GM23248 (cell line): ENCODE results near the gene TRIM59. TPM values are rescaled to one million over a fixed set of nuclear protein-coding genes. Genes with fewer than 3 reads are reported as not detected.

ENCODE experiments used
- DNase-seq: peaks from one replicate; pipeline ENCODE4 v3.0.0-alpha.2; 2015
- H2AFZ ChIP-seq: fragments of 200-600 bp; sonication (generic); 2 replicates; pipeline ENCODE4 v1.6.1; 2016; ENCODE audit warnings: antibody characterized with exemption
- H3F3A ChIP-seq: fragments of 200-600 bp; sonication (generic); 2 replicates; pipeline ENCODE4 v1.6.1; 2016; ENCODE audit warnings: mild to moderate bottlenecking, antibody characterized with exemption, mixed run types; ENCODE audit not compliant: insufficient read depth
- H3K27ac ChIP-seq: fragments of 200-600 bp; sonication (generic); 2 replicates; pipeline ENCODE4 v1.5.1; 2016; ENCODE audit warnings: mild to moderate bottlenecking
- H3K27me3 ChIP-seq: fragments of 200-600 bp; sonication (generic); replicated peaks from 2 replicates; pipeline ENCODE4 v1.6.1; 2016; ENCODE audit warnings: mild to moderate bottlenecking; ENCODE audit not compliant: insufficient read depth
- H3K36me3 ChIP-seq: fragments of 200-600 bp; sonication (generic); 2 replicates; pipeline ENCODE4 v1.6.1; 2016; ENCODE audit warnings: low read depth, mild to moderate bottlenecking
- H3K4me1 ChIP-seq: fragments of 200-600 bp; sonication (generic); 2 replicates; pipeline ENCODE4 v1.6.1; 2016; ENCODE audit warnings: mild to moderate bottlenecking; ENCODE audit not compliant: insufficient read depth
- H3K4me2 ChIP-seq: fragments of 200-600 bp; sonication (generic); one replicate; pipeline ENCODE4 v1.6.1; 2016; ENCODE audit warnings: mild to moderate bottlenecking; ENCODE audit not compliant: unreplicated experiment
- H3K4me3 ChIP-seq: fragments of 200-600 bp; sonication (generic); 2 replicates; pipeline ENCODE4 v1.5.1; 2016; ENCODE audit warnings: mild to moderate bottlenecking
- H3K79me2 ChIP-seq: fragments of 200-600 bp; sonication (generic); 2 replicates; pipeline ENCODE4 v1.6.1; 2016; ENCODE audit warnings: mild to moderate bottlenecking; ENCODE audit not compliant: insufficient read depth
- H3K9ac ChIP-seq: fragments of 200-600 bp; sonication (generic); 2 replicates; pipeline ENCODE4 v1.6.1; 2016; ENCODE audit warnings: mild to moderate bottlenecking
- H3K9me2 ChIP-seq: fragments of 200-600 bp; sonication (generic); 2 replicates; pipeline ENCODE4 v1.6.1; 2016; ENCODE audit warnings: mixed run types, mild to moderate bottlenecking, moderate library complexity; ENCODE audit not compliant: insufficient read depth
- H3K9me3 ChIP-seq: fragments of 200-600 bp; sonication (generic); one replicate; pipeline ENCODE4 v1.6.1; 2017; ENCODE audit warnings: low read depth
- H4K20me1 ChIP-seq: fragments of 200-600 bp; sonication (generic); 2 replicates; pipeline ENCODE4 v1.6.0; 2016; ENCODE audit not compliant: insufficient read depth
- EZH2 ChIP-seq: fragments of 200-600 bp; sonication (generic); IDR thresholded peaks from 2 replicates; pipeline ENCODE4 v1.6.1; 2018; ENCODE audit warnings: antibody characterized with exemption, mild to moderate bottlenecking; ENCODE audit not compliant: insufficient read depth, poor library complexity, severe bottlenecking
- EZH2phosphoT487 ChIP-seq: fragments of 200-600 bp; sonication (generic); IDR thresholded peaks from 2 replicates; pipeline ENCODE4 v1.6.1; 2018; ENCODE audit warnings: antibody characterized with exemption, moderate library complexity, mild to moderate bottlenecking, low read depth; ENCODE audit not compliant: insufficient read depth
- WGBS, 2 experiments: methylation state at CpG; one replicate each; pipeline ENCODE4 v1.1.6; 2015 to 2017; ENCODE audit warnings: low lambda C conversion rate in 2 of 2, low coverage in 1 of 2; ENCODE audit errors: missing lambda C conversion rate in 2 of 2; 5-methylcytosine and 5-hydroxymethylcytosine counted together
- in situ Hi-C: fragments of 300-500 bp; cut with MboI; formaldehyde crosslinking; loops from 2 replicates; pipeline ENCODE4 v1.15.0; 2020
- polyA plus RNA-seq: library from polyadenylated mRNA; unstranded; fragments of >200 nt; fragmentation: Nextera tagmentation; extraction: Ambion mirVana; gene quantifications from 2 replicates; pipeline ENCODE4 v1.2.1, GENCODE V29; 2016
- total RNA-seq: library from RNA; depleted of rRNA; stranded (reverse); fragments of >200 nt; shearing (Covaris generic); gene quantifications from 2 replicates; pipeline ENCODE4 v1.2.3, GENCODE V29; 2014

TRIM59 gene
- total and polyA plus RNA-seq, 2 experiments from 2014 or later: 14.8 to 23.9 TPM

GRCh38 chr3:160470181-160470580 is 20.6 kb upstream of the TRIM59 start:
- H3K27ac ChIP-seq: no peak overlapping the region
- H3K79me2 ChIP-seq: no peaks in the 10 kb centered on the region
- H3K9ac ChIP-seq: no peak overlapping the region
- peaks cover 29% of the 10 kb centered on the region for H3K4me1 ChIP-seq
- no peaks in the 10 kb centered on the region for H3K9me3 ChIP-seq
- H3F3A ChIP-seq: peaks cover 31% of the 10 kb centered on the region
- no peaks in the 10 kb centered on the region for H3K9me2 ChIP-seq
- no peaks in the 10 kb centered on the region for H4K20me1 ChIP-seq
- in situ Hi-C loops: no loop called here
- TF ChIP-seq EZH2phosphoT487 (no peak), EZH2 (no peak)
- 55 to 59% methylated on average over 5 of the region's 5 CpGs for WGBS, 2 experiments
- DNase-seq: no peak
- H3K4me3 ChIP-seq: no peak overlapping the region
- H2AFZ ChIP-seq: no peak overlapping the region
- no peaks in the 10 kb centered on the region for H3K36me3 ChIP-seq
- no peaks in the 10 kb centered on the region for H3K27me3 ChIP-seq
- no peak overlapping the region for H3K4me2 ChIP-seq

- H3K4me3 ChIP-seq: no peak overlapping the region
- H3K4me1 ChIP-seq: no peaks in the 10 kb centered on the region
- no peak overlapping the region for H3K4me2 ChIP-seq
- H2AFZ ChIP-seq: no peak overlapping the region
- H3K9ac ChIP-seq: no peak overlapping the region
- 65 to 74% methylated on average over 1 of the region's 1 CpG for WGBS, 2 experiments
- in situ Hi-C loops: no loop called here
- no peaks in the 10 kb centered on the region for H4K20me1 ChIP-seq
- DNase-seq: no peak
- H3K9me2 ChIP-seq: no peaks in the 10 kb centered on the region
- H3F3A ChIP-seq: no peaks in the 10 kb centered on the region
- H3K79me2 ChIP-seq: no peaks in the 10 kb centered on the region
- TF ChIP-seq EZH2phosphoT487: no peak
- TF ChIP-seq EZH2: no peak
- no peaks in the 10 kb centered on the region for H3K36me3 ChIP-seq
- no peaks in the 10 kb centered on the region for H3K27me3 ChIP-seq
- no peak overlapping the region for H3K27ac ChIP-seq
- no peaks in the 10 kb centered on the region for H3K9me3 ChIP-seq
Observed at GRCh38 chr3:160464971-160465370, 15.4 kb upstream of the TRIM59 start.

GRCh38 chr3:160464321-160464720 is 14.7 kb upstream of the TRIM59 start:
- Histone ChIP-seq H3K79me2 (no peaks in the 10 kb centered on the region), H3K9ac (no peak overlapping the region), H3K27me3 (no peaks in the 10 kb centered on the region), H3K9me2 (no peaks in the 10 kb centered on the region), H3K36me3 (no peaks in the 10 kb centered on the region), H3K27ac (no peak overlapping the region), H3K4me3 (no peak overlapping the region), H2AFZ (no peak overlapping the region), H3F3A (no peaks in the 10 kb centered on the region), H4K20me1 (no peaks in the 10 kb centered on the region), H3K4me1 (no peaks in the 10 kb centered on the region), H3K4me2 (no peak overlapping the region), H3K9me3 (no peaks in the 10 kb centered on the region)
- 84 to 89% methylated on average over 2 of the region's 2 CpGs for WGBS, 2 experiments
- TF ChIP-seq EZH2phosphoT487 (no peak), EZH2 (no peak)
- in situ Hi-C loops: no loop called here
- DNase-seq: no peak

- no peak overlapping the region for H3K4me3 ChIP-seq
- H3K9ac ChIP-seq: no peak overlapping the region
- no peaks in the 10 kb centered on the region for H3K27me3 ChIP-seq
- no peak overlapping the region for H2AFZ ChIP-seq
- no peak overlapping the region for H3K27ac ChIP-seq
- H4K20me1 ChIP-seq: no peaks in the 10 kb centered on the region
- H3K9me2 ChIP-seq: no peaks in the 10 kb centered on the region
- WGBS, 2 experiments: 59 to 73% methylated on average over 3 of the region's 3 CpGs
- no peaks in the 10 kb centered on the region for H3K4me1 ChIP-seq
- in situ Hi-C loops: no loop called here
- H3K4me2 ChIP-seq: no peak overlapping the region
- H3F3A ChIP-seq: no peaks in the 10 kb centered on the region; the same call in 1 of the 2 replicates
- H3K79me2 ChIP-seq: no peaks in the 10 kb centered on the region
- TF ChIP-seq EZH2phosphoT487 (no peak), EZH2 (no peak)
- H3K9me3 ChIP-seq: no peaks in the 10 kb centered on the region
- no peaks in the 10 kb centered on the region for H3K36me3 ChIP-seq
- no peak for DNase-seq
Observed at GRCh38 chr3:160460033-160460432, 10.4 kb upstream of the TRIM59 start.

- no peak overlapping the region for H3K27ac ChIP-seq
- no peaks in the 10 kb centered on the region for H4K20me1 ChIP-seq
- H2AFZ ChIP-seq: no peak overlapping the region
- TF ChIP-seq EZH2phosphoT487 (no peak), EZH2 (no peak)
- no peaks in the 10 kb centered on the region for H3K27me3 ChIP-seq
- no peak overlapping the region for H3K9ac ChIP-seq
- WGBS, 2 experiments: 82 to 87% methylated on average over 9 of the region's 9 CpGs
- H3K4me3 ChIP-seq: no peak overlapping the region
- no peak for DNase-seq
- H3K36me3 ChIP-seq: no peaks in the 10 kb centered on the region
- H3K9me2 ChIP-seq: no peaks in the 10 kb centered on the region
- no peak overlapping the region for H3K4me2 ChIP-seq
- H3F3A ChIP-seq: no peaks in the 10 kb centered on the region; the same call in 1 of the 2 replicates
- in situ Hi-C loops: no loop called here
- no peaks in the 10 kb centered on the region for H3K79me2 ChIP-seq
- H3K9me3 ChIP-seq: no peaks in the 10 kb centered on the region
- H3K4me1 ChIP-seq: no peaks in the 10 kb centered on the region
Observed at GRCh38 chr3:160459450-160459970, 9.9 kb upstream of the TRIM59 start.
